Activated T-helper 1 cell treated with anti-CD3 and anti-CD28 coated beads, Interleukin-12 subunit alpha, Interleukin-12 subunit beta, Interleukin-2, Interleukin-4 antibody, amounts not matched to agents 30 ng/mL and 10 ng/mL and 1 ng/mL, durations not matched to agents 14 hours and 24 hours and 36 hours (primary cell): ENCODE results near the gene KLF16. TPM values are rescaled to one million over a fixed set of nuclear protein-coding genes. Genes with fewer than 3 reads are reported as not detected.

Experiments
- DNase-seq: peaks from one replicate; pipeline ENCODE4 v3.0.0; 2021; ENCODE audit warnings: low spot score
- H3K27ac Mint-ChIP-seq: one replicate; pipeline ENCODE4 v1.8.0; 2021; ENCODE audit warnings: mild to moderate bottlenecking, mixed read lengths
- H3K27me3 Mint-ChIP-seq: one replicate; pipeline ENCODE4 v1.8.0; 2022; ENCODE audit warnings: mild to moderate bottlenecking, moderate library complexity, mixed read lengths; ENCODE audit not compliant: insufficient read depth
- H3K36me3 Mint-ChIP-seq: one replicate; pipeline ENCODE4 v1.8.0; 2021; ENCODE audit warnings: low read depth, mixed read lengths
- H3K4me1 Mint-ChIP-seq: one replicate; pipeline ENCODE4 v1.8.0; 2021; ENCODE audit warnings: low read depth, mixed read lengths
- H3K4me3 Mint-ChIP-seq: one replicate; pipeline ENCODE4 v1.8.0; 2021; ENCODE audit warnings: mild to moderate bottlenecking, moderate library complexity, mixed read lengths
- H3K9me3 Mint-ChIP-seq: one replicate; pipeline ENCODE4 v1.8.0; 2021; ENCODE audit warnings: mixed read lengths
- intact Hi-C: fragments of 100-400 bp; cut with micrococcal nuclease; formaldehyde crosslinking; loops from one replicate; pipeline ENCODE4 v1.15.1; 2024
- total RNA-seq: library from RNA; stranded (reverse); gene quantifications from 2 replicates; pipeline ENCODE4 v1.2.3, GENCODE V29; 2022

The KLF16 gene
- total RNA-seq, 1 donor from 2014 or later, result 39.1 TPM

- peaks cover 12% of the 10 kb centered on the region for H3K36me3 Mint-ChIP-seq
- H3K4me3 Mint-ChIP-seq, result peak within 1 kb of the TSS; percentile 92
- DNase-seq, result peak; percentile 95
- H3K27ac Mint-ChIP-seq, result peak within 1 kb of the TSS; percentile 98
- intact Hi-C loops, result loop anchor here (1.0 to 2.0 kb wide), 5 partner anchors 36 to 256 kb away; partner anchors contain the start of genes ABHD17A, ADAT3, ATP8B3 and MBD3
- peaks cover 38% of the 10 kb centered on the region for H3K4me1 Mint-ChIP-seq
- H3K9me3 Mint-ChIP-seq, result no peaks in the 10 kb centered on the region
- no peaks in the 10 kb centered on the region for H3K27me3 Mint-ChIP-seq
Observed at GRCh38 chr19:1848399-1849131, 14.8 kb downstream of the KLF16 start, which contains the start of gene REXO1. Gene REXO1 (minus strand): TSS chr19:1848483. CDS start chr19:1848358, 125 bp downstream.

- no peaks in the 10 kb centered on the region for H3K9me3 Mint-ChIP-seq
- no peak for DNase-seq
- peaks cover 33% of the 10 kb centered on the region for H3K4me1 Mint-ChIP-seq
- H3K27me3 Mint-ChIP-seq, result no peaks in the 10 kb centered on the region
- peaks cover 8% of the 10 kb centered on the region for H3K36me3 Mint-ChIP-seq
- H3K4me3 Mint-ChIP-seq, result peak overlapping the region; percentile 92
- H3K27ac Mint-ChIP-seq, result peak overlapping the region; percentile 98
- intact Hi-C loops, result loop anchor here (1.0 to 2.0 kb wide), 5 partner anchors 36 to 255 kb away; partner anchors contain the start of genes ABHD17A, ADAT3, ATP8B3 and MBD3
Observed at GRCh38 chr19:1847684-1848398, 15.5 kb downstream of the KLF16 start.

- intact Hi-C loops, result no loop called here
Observed at GRCh38 chr19:1847348-1847683, 16.1 kb downstream of the KLF16 start.

GRCh38 chr19:1846517-1847204 lies 16.7 kb downstream of the KLF16 start:
- Mint-ChIP-seq H3K27me3 (no peaks in the 10 kb centered on the region), H3K4me3 (peak overlapping the region; percentile 92), H3K9me3 (no peaks in the 10 kb centered on the region), H3K36me3 (peaks cover 8% of the 10 kb centered on the region), H3K4me1 (peaks cover 33% of the 10 kb centered on the region), H3K27ac (peak overlapping the region; percentile 98)
- DNase-seq, result no peak
- intact Hi-C loops, result no loop called here

More at GRCh38 chr19:1847348-1847683, 16.1 kb downstream of the KLF16 start:
- Mint-ChIP-seq H3K4me1 (peaks cover 33% of the 10 kb centered on the region), H3K9me3 (no peaks in the 10 kb centered on the region), H3K36me3 (peaks cover 8% of the 10 kb centered on the region), H3K27ac (peak overlapping the region; percentile 98), H3K4me3 (peak overlapping the region; percentile 92), H3K27me3 (no peaks in the 10 kb centered on the region)
- DNase-seq, result no peak

- Mint-ChIP-seq H3K27me3 (no peaks in the 10 kb centered on the region), H3K36me3 (peaks cover 8% of the 10 kb centered on the region), H3K4me1 (peaks cover 37% of the 10 kb centered on the region), H3K27ac (no peak overlapping the region), H3K9me3 (no peaks in the 10 kb centered on the region), H3K4me3 (peak overlapping the region; percentile 92)
- DNase-seq, result no peak
- intact Hi-C loops, result no loop called here
Observed at GRCh38 chr19:1845642-1846041, 17.7 kb downstream of the KLF16 start.

- DNase-seq, result no peak
- H3K36me3 Mint-ChIP-seq, result peaks cover 7% of the 10 kb centered on the region
- intact Hi-C loops, result no loop called here
- H3K4me3 Mint-ChIP-seq, result no peak overlapping the region
- no peaks in the 10 kb centered on the region for H3K27me3 Mint-ChIP-seq
- H3K27ac Mint-ChIP-seq, result no peak overlapping the region
- H3K4me1 Mint-ChIP-seq, result peaks cover 35% of the 10 kb centered on the region
- no peaks in the 10 kb centered on the region for H3K9me3 Mint-ChIP-seq
Observed at GRCh38 chr19:1845125-1845515, 18.3 kb downstream of the KLF16 start.

GRCh38 chr19:1844513-1845124 lies 18.8 kb downstream of the KLF16 start:
- Mint-ChIP-seq H3K9me3 (no peaks in the 10 kb centered on the region), H3K4me1 (peaks cover 31% of the 10 kb centered on the region), H3K27me3 (no peaks in the 10 kb centered on the region), H3K4me3 (no peak overlapping the region), H3K36me3 (peaks cover 8% of the 10 kb centered on the region), H3K27ac (no peak overlapping the region)
- intact Hi-C loops, result no loop called here
- DNase-seq, result no peak

- Mint-ChIP-seq H3K9me3 (no peaks in the 10 kb centered on the region), H3K4me3 (no peak overlapping the region), H3K4me1 (peaks cover 27% of the 10 kb centered on the region), H3K36me3 (peaks cover 8% of the 10 kb centered on the region), H3K27ac (no peak overlapping the region), H3K27me3 (no peaks in the 10 kb centered on the region)
- intact Hi-C loops, result no loop called here
- DNase-seq, result no peak
Observed at GRCh38 chr19:1843646-1844394, 19.6 kb downstream of the KLF16 start.

- Mint-ChIP-seq H3K9me3 (no peaks in the 10 kb centered on the region), H3K27ac (no peak overlapping the region), H3K36me3 (peaks cover 8% of the 10 kb centered on the region), H3K4me1 (peaks cover 24% of the 10 kb centered on the region), H3K4me3 (no peak overlapping the region), H3K27me3 (no peaks in the 10 kb centered on the region)
- no peak for DNase-seq
- intact Hi-C loops, result no loop called here
Observed at GRCh38 chr19:1843116-1843515, 20.3 kb downstream of the KLF16 start.

- Mint-ChIP-seq H3K9me3 (no peaks in the 10 kb centered on the region), H3K27me3 (no peaks in the 10 kb centered on the region), H3K4me1 (peaks cover 12% of the 10 kb centered on the region), H3K27ac (no peak overlapping the region), H3K4me3 (no peak overlapping the region), H3K36me3 (peaks cover 8% of the 10 kb centered on the region)
- no peak for DNase-seq
- intact Hi-C loops, result no loop called here
Observed at GRCh38 chr19:1841209-1841924, 22.0 kb downstream of the KLF16 start.

GRCh38 chr19:1840541-1841115 lies 22.8 kb downstream of the KLF16 start:
- DNase-seq, result no peak
- Mint-ChIP-seq H3K4me3 (no peak overlapping the region), H3K9me3 (no peaks in the 10 kb centered on the region), H3K27ac (no peak overlapping the region), H3K36me3 (peaks cover 3% of the 10 kb centered on the region), H3K4me1 (peaks cover 5% of the 10 kb centered on the region), H3K27me3 (no peaks in the 10 kb centered on the region)
- intact Hi-C loops, result no loop called here
